Activated CD4-positive, alpha-beta T cell treated with anti-CD3 and anti-CD28 coated beads for 4 hours (primary cell): Measurements from ENCODE around the gene VSTM2L.

Experiments used
- DNase-seq, 2 donors: peaks; one replicate each; pipeline ENCODE4 v3.0.0-alpha.2; 2020

The VSTM2L gene

DNA sequence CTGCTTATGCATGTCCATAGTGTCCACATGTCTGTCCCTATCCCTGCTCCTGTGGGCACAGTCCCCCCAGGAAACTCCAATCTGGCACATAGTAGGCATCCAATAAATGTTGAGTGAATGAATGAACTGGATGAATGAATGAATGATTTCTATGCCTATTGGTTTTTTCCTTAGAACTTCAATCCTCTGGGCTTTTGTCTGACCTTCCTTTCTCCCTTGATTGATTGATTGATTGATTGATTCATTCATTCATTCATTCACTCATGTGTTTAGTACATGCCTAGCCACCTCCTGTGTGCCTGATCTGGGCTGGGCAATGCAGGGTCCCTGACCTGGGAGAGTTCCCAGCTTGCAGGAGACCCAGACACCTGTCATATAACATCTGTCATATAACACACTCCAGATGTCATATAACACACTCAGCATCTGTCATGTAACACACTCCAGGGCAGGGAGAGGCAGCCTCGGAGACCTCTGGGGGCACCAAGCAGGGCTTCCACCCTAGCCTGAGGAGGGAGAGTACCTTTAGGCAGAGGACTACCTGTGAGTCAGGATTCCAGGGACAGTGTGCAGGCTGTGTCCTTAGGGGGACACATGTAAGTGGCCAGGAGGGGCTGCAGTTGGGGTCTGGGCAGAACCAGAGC, 17.9 kb downstream of the VSTM2L start:
- DNase-seq, result no peak

DNA sequence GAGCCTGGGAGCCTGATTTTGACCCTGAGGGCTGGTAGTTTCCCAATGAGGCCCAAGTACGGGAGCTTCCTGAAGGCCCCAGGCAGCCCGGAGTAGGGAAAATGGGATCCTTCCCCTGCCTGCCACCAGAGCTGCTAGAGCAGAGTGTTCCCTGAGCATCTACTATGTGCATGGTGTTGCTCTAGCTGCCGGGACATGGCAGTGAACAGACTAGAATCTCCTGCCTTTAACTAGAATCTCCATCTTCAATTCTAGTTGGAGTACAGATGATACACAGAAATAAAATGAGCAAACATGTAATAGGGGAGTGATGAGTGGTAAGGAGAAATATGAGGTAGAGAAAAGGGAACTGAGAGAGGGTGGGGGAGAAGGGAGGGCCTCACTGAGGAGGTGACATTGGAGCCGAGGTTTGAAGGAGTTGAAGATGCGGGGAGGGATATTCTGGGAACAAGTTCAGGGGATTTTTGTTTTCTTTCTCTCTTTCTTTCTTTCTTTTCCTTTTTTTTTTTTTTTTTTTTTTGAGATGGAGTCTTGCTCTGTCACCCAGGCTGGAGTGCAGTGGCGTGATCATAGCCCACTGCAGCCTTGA, 18.5 kb downstream of the VSTM2L start:
- DNase-seq, result no peak

GRCh38 chr20:37922016-37922415, 19.1 kb downstream of the VSTM2L start:
- no peak for DNase-seq

DNA sequence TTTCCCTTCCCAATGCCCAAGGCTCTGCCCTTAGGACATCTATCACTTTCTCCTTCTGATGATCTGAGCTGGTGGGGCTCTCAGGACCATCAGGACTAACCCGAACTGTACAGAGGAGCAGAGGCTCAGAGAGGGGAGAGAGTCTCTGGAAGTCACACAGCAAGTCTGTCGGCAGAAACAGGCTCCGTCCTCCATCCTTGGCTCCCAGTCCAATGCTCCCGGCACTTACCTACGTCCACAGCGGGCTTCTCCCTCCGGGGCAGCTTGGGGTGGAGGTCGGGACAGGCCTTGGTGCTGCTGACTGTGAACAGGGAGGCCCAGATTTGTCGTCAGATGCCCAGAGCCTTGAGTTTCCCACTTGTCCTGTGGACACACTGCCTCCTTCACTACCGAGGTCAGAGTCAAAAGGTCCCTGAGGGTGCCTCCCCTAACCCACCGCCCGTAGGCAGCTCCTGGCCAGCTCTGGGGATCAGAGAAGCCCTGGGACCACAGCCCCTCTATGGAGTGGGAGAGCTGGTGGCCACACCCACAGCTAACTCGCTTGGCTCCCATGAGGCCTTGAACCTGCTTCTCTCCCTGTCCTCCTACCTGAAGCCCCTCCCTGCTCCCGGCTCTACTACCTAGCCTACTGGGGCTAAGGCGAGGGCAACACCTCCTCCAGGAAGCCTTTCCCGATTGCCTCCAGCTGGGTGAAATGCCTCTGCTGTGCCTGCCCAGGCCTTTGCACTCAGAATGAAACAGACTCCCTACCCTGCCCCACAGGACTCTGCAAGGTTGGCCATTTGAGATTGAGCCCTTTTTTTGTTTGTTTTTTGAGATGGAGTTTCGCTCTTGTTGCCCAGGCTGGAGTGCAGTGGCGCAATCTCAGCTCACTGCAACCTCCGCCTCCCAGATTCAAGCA, 22.6 kb downstream of the VSTM2L start:
- no peak for DNase-seq

GRCh38 chr20:37926612-37927011, 23.7 kb downstream of the VSTM2L start:
- DNase-seq, result no peak

GRCh38 chr20:37927410-37928095, 24.6 kb downstream of the VSTM2L start:
- DNase-seq, result no peak

- DNase-seq, result no peak
Measured at GRCh38 chr20:37928996-37929682, 26.2 kb downstream of the VSTM2L start.

GRCh38 chr20:37929683-37930014, 26.7 kb downstream of the VSTM2L start:
- no peak for DNase-seq

- no peak for DNase-seq
Measured at GRCh38 chr20:37931153-37931922, 28.4 kb downstream of the VSTM2L start.

- DNase-seq, result no peak
Measured at GRCh38 chr20:37932074-37932473, 29.1 kb downstream of the VSTM2L start.

- DNase-seq, result no peak
Measured at GRCh38 chr20:37932919-37933318, 30.0 kb downstream of the VSTM2L start.

DNA sequence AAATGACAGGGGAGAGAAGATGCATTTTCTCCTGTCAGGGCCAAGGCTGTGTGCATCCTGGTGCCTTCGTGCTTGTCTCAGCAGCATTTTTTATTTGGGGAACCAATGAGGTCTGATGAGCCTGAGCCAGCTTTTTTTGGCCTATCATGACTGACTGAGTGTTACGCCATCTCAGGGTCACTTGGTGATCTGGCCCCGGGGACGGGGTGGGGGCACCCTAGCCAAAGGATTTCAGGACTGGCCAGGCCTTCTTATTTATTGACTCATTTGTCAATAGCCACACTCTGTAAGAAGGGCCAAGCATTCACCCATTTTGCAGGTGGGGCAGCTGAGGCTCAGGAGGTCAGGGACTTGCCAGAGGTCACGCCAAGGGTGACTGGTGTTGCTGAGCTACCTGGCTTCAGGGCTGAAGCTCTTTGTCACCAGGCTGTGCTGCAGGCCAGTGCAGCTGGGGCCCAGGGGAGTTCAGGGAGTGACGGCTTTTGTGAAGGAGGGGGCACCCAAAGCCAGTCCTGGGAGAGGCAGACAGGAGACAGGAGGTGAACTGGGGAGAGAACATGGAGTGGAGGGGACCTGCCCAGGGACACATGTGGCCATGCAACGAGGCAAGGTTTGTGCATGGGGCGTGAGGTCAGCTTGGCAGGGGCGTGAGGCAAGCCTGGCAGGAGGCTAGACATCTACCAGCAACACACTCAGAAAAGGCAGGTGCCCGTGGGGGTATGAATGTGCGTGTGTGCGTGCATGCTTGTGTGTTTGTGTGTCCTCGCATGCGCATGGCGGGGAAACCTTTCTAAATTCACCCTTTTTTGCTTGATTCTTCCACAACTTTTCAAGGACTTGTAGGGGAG, 31.1 kb downstream of the VSTM2L start:
- no peak for DNase-seq

DNA sequence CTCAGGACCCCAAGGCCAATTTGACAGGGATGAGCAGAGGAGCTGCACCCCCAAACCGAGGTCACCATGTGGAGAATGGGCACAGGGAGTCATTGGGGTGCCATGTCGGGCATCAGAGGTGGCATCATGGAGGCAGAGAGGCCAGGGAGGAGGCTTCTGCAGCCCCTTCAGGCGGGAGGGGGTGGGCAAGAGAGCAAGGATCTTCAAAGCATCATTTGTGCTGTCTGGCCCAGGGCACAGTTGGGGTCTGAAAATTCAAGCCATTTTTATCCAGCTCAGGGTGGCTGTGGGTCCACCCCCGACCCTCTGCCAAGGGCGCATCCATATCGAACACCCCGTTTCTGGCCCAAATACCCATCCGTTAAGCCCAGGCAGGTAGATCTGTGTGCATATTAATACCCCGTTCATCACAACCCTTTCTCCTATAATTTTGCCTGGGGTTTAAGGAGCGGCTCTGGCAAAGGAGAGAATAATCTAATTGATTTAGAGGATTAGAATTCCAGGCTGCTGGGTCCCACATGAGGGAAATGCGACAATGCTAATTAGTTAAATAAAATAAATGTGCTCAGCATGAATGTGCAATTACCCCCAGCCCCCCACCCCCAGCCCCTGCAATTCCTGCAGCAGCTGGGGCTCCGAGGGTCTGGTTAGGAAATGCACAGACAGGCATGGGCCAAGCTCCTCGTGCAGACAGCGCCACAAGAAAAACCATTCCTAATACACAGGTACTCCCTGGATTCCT, 31.9 kb downstream of the VSTM2L start:
- DNase-seq, result no peak

GRCh38 chr20:37935435-37935834, 32.5 kb downstream of the VSTM2L start:
- no peak for DNase-seq

- DNase-seq, result no peak
Measured at GRCh38 chr20:37936041-37936440, 33.1 kb downstream of the VSTM2L start.

DNA sequence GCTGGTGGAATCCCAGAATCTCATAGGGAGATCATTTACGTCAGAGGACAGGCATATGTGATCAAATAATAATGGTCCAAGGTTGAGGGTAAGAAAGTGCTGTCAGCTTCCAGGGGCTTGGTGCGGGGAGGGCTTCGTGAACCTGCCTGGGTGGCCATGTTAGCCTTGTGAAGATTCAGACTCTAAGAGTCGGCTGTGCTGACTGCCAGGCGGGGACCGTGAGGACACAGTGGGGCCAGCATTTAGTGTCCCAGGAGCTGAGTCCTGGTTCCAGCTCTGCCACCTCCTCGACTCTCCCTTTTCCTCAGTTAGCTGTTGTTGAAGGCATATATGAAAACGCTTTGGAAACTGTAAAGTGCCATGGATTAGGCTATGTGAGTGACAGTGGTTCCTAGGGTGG, 33.5 kb downstream of the VSTM2L start:
- no peak for DNase-seq

- no peak for DNase-seq
Measured at GRCh38 chr20:37937686-37938085, 34.8 kb downstream of the VSTM2L start.

- DNase-seq, result no peak
Measured at GRCh38 chr20:37938181-37938750, 35.3 kb downstream of the VSTM2L start.

DNA sequence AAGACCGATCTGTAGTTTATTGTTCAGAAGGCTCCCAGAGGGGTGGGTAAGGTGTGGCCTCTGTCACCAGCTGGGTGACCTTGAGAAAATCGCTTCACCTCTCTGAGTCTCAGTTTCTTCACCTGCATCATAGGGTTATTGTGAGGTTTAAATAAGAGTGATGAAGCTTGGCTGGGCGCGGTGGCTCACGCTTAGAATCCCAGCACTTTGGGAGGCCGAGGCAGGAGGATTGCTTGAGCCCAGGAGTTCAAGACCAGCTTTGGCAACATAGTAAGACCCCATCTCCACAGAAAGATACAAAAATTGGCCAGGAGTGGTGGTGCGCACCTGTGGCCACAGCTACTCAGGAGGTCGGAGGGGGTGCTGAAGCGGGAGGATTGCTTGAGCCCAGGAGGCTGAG, 36.0 kb downstream of the VSTM2L start:
- DNase-seq, result no peak
